ENCODE results near the gene NEK3. TPM values are rescaled to one million over a fixed set of nuclear protein-coding genes. Genes with fewer than 3 reads are reported as not detected.

Gene NEK3
- total RNA-seq, 1 experiment from 2014 or later, result 1.6 TPM

- Histone ChIP-seq H3K4me2 (no peak overlapping the region), H3K9me3 (ENCODE audit: insufficient read depth, low read depth) (no peaks in the 10 kb centered on the region), H3K36me3 (ENCODE audit: low read depth) (no peaks in the 10 kb centered on the region), H3K27me3 (ENCODE audit: insufficient read depth, low read depth) (no peaks in the 10 kb centered on the region; the same call in 1 of the 2 replicates), H3K79me2 (ENCODE audit: low read depth) (no peaks in the 10 kb centered on the region), H3F3A (ENCODE audit: insufficient read depth, low read depth) (no peaks in the 10 kb centered on the region), H4K20me1 (ENCODE audit: insufficient read depth) (no peaks in the 10 kb centered on the region), H3K4me3 (no peak overlapping the region), H2AFZ (no peak overlapping the region), H3K9me2 (ENCODE audit: insufficient read depth) (no peaks in the 10 kb centered on the region), H3K27ac (no peak overlapping the region), H3K4me1 (replicated peaks; ENCODE audit: insufficient read depth) (no peaks in the 10 kb centered on the region)
- intact Hi-C loops (cut with micrococcal nuclease; ENCODE audit: unreplicated experiment), result no loop called here
- ChIA-PET CTCF (no interaction called here), POLR2A (ENCODE audit: unreplicated experiment) (no interaction called here)
- BruUV-seq (replicated peaks), result no TSS peak
- DNase-seq, result no peak
- TF ChIP-seq EZH2 (IDR thresholded peaks at IDR 0.05; ENCODE audit: low read depth) (no peak), CTCF (conservative IDR thresholded peaks at IDR 0.05) (no peak)
Observed at GRCh38 chr13:52118095-52118494, 41.3 kb downstream of the NEK3 start.

- Histone ChIP-seq H4K20me1 (ENCODE audit: insufficient read depth) (no peaks in the 10 kb centered on the region), H3K27ac (no peak overlapping the region), H3K9me3 (ENCODE audit: insufficient read depth, low read depth) (no peaks in the 10 kb centered on the region), H3K4me3 (no peak overlapping the region), H3K36me3 (ENCODE audit: low read depth) (no peaks in the 10 kb centered on the region), H3K27me3 (ENCODE audit: insufficient read depth, low read depth) (no peaks in the 10 kb centered on the region; the same call in 1 of the 2 replicates), H3K79me2 (ENCODE audit: low read depth) (no peaks in the 10 kb centered on the region), H3F3A (ENCODE audit: insufficient read depth, low read depth) (no peaks in the 10 kb centered on the region), H2AFZ (no peak overlapping the region), H3K9me2 (ENCODE audit: insufficient read depth) (no peaks in the 10 kb centered on the region), H3K4me2 (no peak overlapping the region), H3K4me1 (replicated peaks; ENCODE audit: insufficient read depth) (no peaks in the 10 kb centered on the region)
- intact Hi-C loops (cut with micrococcal nuclease; ENCODE audit: unreplicated experiment), result no loop called here
- BruUV-seq (replicated peaks), result no TSS peak
- CTCF ChIA-PET, result no interaction called here
- DNase-seq, result no peak
- TF ChIP-seq CTCF (conservative IDR thresholded peaks at IDR 0.05) (no peak), EZH2 (IDR thresholded peaks at IDR 0.05; ENCODE audit: low read depth) (no peak)
- POLR2A ChIA-PET (ENCODE audit: unreplicated experiment), result no interaction called here
Observed at GRCh38 chr13:52112591-52112990, 46.8 kb downstream of the NEK3 start.

- Histone ChIP-seq H3K27ac (no peak overlapping the region), H3F3A (ENCODE audit: insufficient read depth, low read depth) (no peaks in the 10 kb centered on the region), H4K20me1 (ENCODE audit: insufficient read depth) (no peaks in the 10 kb centered on the region), H3K27me3 (ENCODE audit: insufficient read depth, low read depth) (no peaks in the 10 kb centered on the region; the same call in 1 of the 2 replicates), H3K9me3 (ENCODE audit: insufficient read depth, low read depth) (no peaks in the 10 kb centered on the region), H3K79me2 (ENCODE audit: low read depth) (no peaks in the 10 kb centered on the region), H3K4me2 (no peak overlapping the region), H3K4me3 (no peak overlapping the region), H3K4me1 (replicated peaks; ENCODE audit: insufficient read depth) (peaks cover 8% of the 10 kb centered on the region), H2AFZ (no peak overlapping the region), H3K9me2 (ENCODE audit: insufficient read depth) (peaks cover 1% of the 10 kb centered on the region; the same call in 1 of the 2 replicates), H3K36me3 (ENCODE audit: low read depth) (no peaks in the 10 kb centered on the region)
- intact Hi-C loops (cut with micrococcal nuclease; ENCODE audit: unreplicated experiment), result no loop called here
- no peak for TF ChIP-seq EZH2 (IDR thresholded peaks at IDR 0.05; ENCODE audit: low read depth)
- TF ChIP-seq CTCF (conservative IDR thresholded peaks at IDR 0.05), result no peak
- POLR2A ChIA-PET (ENCODE audit: unreplicated experiment), result no interaction called here
- no TSS peak for BruUV-seq (replicated peaks)
- no peak for DNase-seq
- CTCF ChIA-PET, result no interaction called here
Observed at GRCh38 chr13:52109116-52109670, 50.2 kb downstream of the NEK3 start.
